Measurements from ENCODE around the gene C1orf35. TPM values are rescaled to one million over a fixed set of nuclear protein-coding genes. Genes with fewer than 3 reads are reported as not detected.

C1orf35 gene
- total and polyA plus RNA-seq, 7 experiments from 2014 or later = 16.8 to 33.0 (median 27.8) TPM

- CTCF ChIA-PET = no interaction called here
- peaks cover 3% of the 10 kb centered on the region in 2 donors for H3K4me1 ChIP-seq (ENCODE audit: control insufficient read depth in 2 of 2, insufficient read depth in 2 of 2, low read length in 2 of 2)
- no peak overlapping the region for H3K27ac ChIP-seq (ENCODE audit: low read depth, low read length)
- H3K36me3 ChIP-seq (ENCODE audit: control insufficient read depth in 2 of 3, insufficient read depth in 3 of 3, low read length in 3 of 3) = peaks cover 0 to 51% (median 8%) of the 10 kb centered on the region in 3 experiments
- peaks cover 0 to 1% (median 0%) of the 10 kb centered on the region in 11 donors for H3K9me3 Mint-ChIP-seq
- no peak overlapping the region for H3K4me3 Mint-ChIP-seq
- H3K36me3 Mint-ChIP-seq = no peaks in the 10 kb centered on the region
- H3K4me3 ChIP-seq (ENCODE audit: low read length) = no peak overlapping the region
- H3K27ac Mint-ChIP-seq = no peak overlapping the region
- POLR2A ChIA-PET = interaction anchor here (1.5 to 2.2 kb wide), 3 partner anchors 10 to 14 kb away, joined by 4 to 9 read pairs (median 5); partner anchors contain the start of gene GUK1
- no peaks in the 10 kb centered on the region for H3K27me3 ChIP-seq (ENCODE audit: control insufficient read depth in 2 of 2, insufficient read depth in 2 of 2, low read length in 2 of 2)
- peak; percentile 6 for ATAC-seq
- peaks cover 0 to 12% (median 8%) of the 10 kb centered on the region in 7 donors for H3K4me1 Mint-ChIP-seq
- no peaks in the 10 kb centered on the region for H3K27me3 Mint-ChIP-seq
- DNase-seq = peak in 1 of 9 donors; percentile 8
- H3K9me3 ChIP-seq (ENCODE audit: control insufficient read depth in 2 of 3, low read length in 3 of 3) = no peaks in the 10 kb centered on the region
- intact Hi-C loops (cut with micrococcal nuclease) = no loop called here
Measured at GRCh38 chr1:228150120-228150460, 47.0 kb upstream of the C1orf35 start.

- Mint-ChIP-seq H3K4me3 (no peak within 1 kb of the TSS), H3K4me1 (peaks cover 0 to 10% (median 4%) of the 10 kb centered on the region in 7 donors), H3K27me3 (no peaks in the 10 kb centered on the region), H3K27ac (peak within 1 kb of the TSS in 1 of 9 donors; percentile 59), H3K36me3 (no peaks in the 10 kb centered on the region), H3K9me3 (peaks cover 0 to 1% (median 0%) of the 10 kb centered on the region in 11 donors)
- ChIA-PET CTCF (no interaction called here), POLR2A (interaction anchor here (1.5 to 2.2 kb wide), 3 partner anchors 9 to 14 kb away, joined by 4 to 9 read pairs (median 5); partner anchors contain the start of gene GUK1)
- Histone ChIP-seq H3K4me1 (ENCODE audit: control insufficient read depth in 2 of 2, insufficient read depth in 2 of 2, low read length in 2 of 2) (peaks cover 3 to 6% of the 10 kb centered on the region in 2 donors), H3K4me3 (ENCODE audit: low read length) (no peak within 1 kb of the TSS), H3K36me3 (ENCODE audit: control insufficient read depth in 2 of 3, insufficient read depth in 3 of 3, low read length in 3 of 3) (peaks cover 0 to 54% (median 8%) of the 10 kb centered on the region in 3 experiments), H3K27me3 (ENCODE audit: control insufficient read depth in 2 of 2, insufficient read depth in 2 of 2, low read length in 2 of 2) (no peaks in the 10 kb centered on the region), H3K27ac (ENCODE audit: low read depth, low read length) (no peak within 1 kb of the TSS), H3K9me3 (ENCODE audit: control insufficient read depth in 2 of 3, low read length in 3 of 3) (no peaks in the 10 kb centered on the region)
- DNase-seq (peak in 1 of 9 donors; percentile 8), ATAC-seq (peak; percentile 6)
- intact Hi-C loops (cut with micrococcal nuclease) = loop anchor here in 1 of 2 donors (10.0 kb wide), 1 partner anchor 1195 kb away; the partner anchor contains the start of gene CCSAP
Measured at GRCh38 chr1:228149406-228150119, 46.4 kb upstream of the C1orf35 start, which contains the start of gene GJC2. Gene GJC2, plus strand, starts transcription at chr1:228149930. Its CDS starts 7,829 bp downstream, at chr1:228157759.

DNA sequence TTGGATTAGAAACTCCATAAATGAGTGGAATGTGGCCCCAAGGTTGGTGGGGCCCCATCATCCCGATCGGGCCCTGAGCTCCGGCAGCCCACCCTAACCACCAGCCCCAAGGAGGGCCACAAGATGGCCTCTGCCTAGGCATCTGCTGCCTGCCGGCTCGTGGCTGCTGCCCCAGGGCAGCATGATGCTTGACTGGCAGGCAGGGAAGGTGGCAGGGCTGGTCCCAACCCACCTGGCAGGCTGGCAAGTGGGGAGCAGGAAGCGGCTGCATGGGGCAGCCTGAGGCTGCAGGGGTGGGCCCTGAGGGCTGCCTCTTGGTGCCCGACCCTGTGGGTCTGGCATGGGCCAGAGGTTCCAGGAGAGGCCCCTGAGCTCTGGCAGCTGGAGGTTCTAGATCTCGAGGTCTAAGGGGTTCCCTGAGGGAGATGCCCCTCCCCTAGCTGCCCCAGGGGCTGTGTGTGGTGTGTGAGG, 45.8 kb upstream of the C1orf35 start:
- POLR2A ChIA-PET = interaction anchor here (1.5 to 2.2 kb wide), 3 partner anchors 9 to 15 kb away, joined by 4 to 9 read pairs (median 5); partner anchors contain the start of gene GUK1
- intact Hi-C loops (cut with micrococcal nuclease) = loop anchor here in 1 of 2 donors (10.0 kb wide), 1 partner anchor 1196 kb away; the partner anchor contains the start of gene CCSAP
- Histone ChIP-seq H3K9me3 (ENCODE audit: control insufficient read depth in 2 of 3, low read length in 3 of 3) (no peaks in the 10 kb centered on the region), H3K27ac (ENCODE audit: low read depth, low read length) (no peak overlapping the region), H3K4me1 (ENCODE audit: control insufficient read depth in 2 of 2, insufficient read depth in 2 of 2, low read length in 2 of 2) (peaks cover 3 to 12% of the 10 kb centered on the region in 2 donors), H3K27me3 (ENCODE audit: control insufficient read depth in 2 of 2, insufficient read depth in 2 of 2, low read length in 2 of 2) (no peaks in the 10 kb centered on the region), H3K4me3 (ENCODE audit: low read length) (no peak overlapping the region), H3K36me3 (ENCODE audit: control insufficient read depth in 2 of 3, insufficient read depth in 3 of 3, low read length in 3 of 3) (peaks cover 0 to 54% (median 8%) of the 10 kb centered on the region in 3 experiments)
- no peak for DNase-seq
- Mint-ChIP-seq H3K27ac (no peak overlapping the region), H3K27me3 (no peaks in the 10 kb centered on the region), H3K36me3 (peaks cover 0 to under 1% (median 0%) of the 10 kb centered on the region in 5 donors), H3K9me3 (peaks cover 0 to 1% (median 0%) of the 10 kb centered on the region in 11 donors), H3K4me1 (peaks cover 2 to 11% (median 6%) of the 10 kb centered on the region in 7 donors), H3K4me3 (no peak overlapping the region)
- ATAC-seq = peak; percentile 0
- CTCF ChIA-PET = no interaction called here

- Histone ChIP-seq H3K27ac (ENCODE audit: low read depth, low read length) (no peak overlapping the region), H3K36me3 (ENCODE audit: control insufficient read depth in 2 of 3, insufficient read depth in 3 of 3, low read length in 3 of 3) (peaks cover 0 to 54% (median 8%) of the 10 kb centered on the region in 3 experiments), H3K9me3 (ENCODE audit: control insufficient read depth in 2 of 3, low read length in 3 of 3) (no peaks in the 10 kb centered on the region), H3K27me3 (ENCODE audit: control insufficient read depth in 2 of 2, insufficient read depth in 2 of 2, low read length in 2 of 2) (no peaks in the 10 kb centered on the region), H3K4me3 (ENCODE audit: low read length) (no peak overlapping the region), H3K4me1 (ENCODE audit: control insufficient read depth in 2 of 2, insufficient read depth in 2 of 2, low read length in 2 of 2) (peaks cover 9 to 18% of the 10 kb centered on the region in 2 donors)
- H3K4me3 Mint-ChIP-seq = no peak overlapping the region
- H3K27ac Mint-ChIP-seq = no peak overlapping the region
- H3K27me3 Mint-ChIP-seq = no peaks in the 10 kb centered on the region
- H3K9me3 Mint-ChIP-seq = peaks cover 0 to 1% (median 0%) of the 10 kb centered on the region in 11 donors
- peaks cover 8 to 18% (median 13%) of the 10 kb centered on the region in 7 donors for H3K4me1 Mint-ChIP-seq
- peaks cover 0 to 4% (median 0%) of the 10 kb centered on the region in 5 donors for H3K36me3 Mint-ChIP-seq
- intact Hi-C loops (cut with micrococcal nuclease) = loop anchor here in 1 of 2 donors (10.0 kb wide), 1 partner anchor 1196 kb away; the partner anchor contains the start of gene CCSAP
- ATAC-seq (no peak), DNase-seq (peak in 1 of 9 donors; percentile 7)
- POLR2A ChIA-PET = interaction anchor here (1.8 to 2.2 kb wide), 2 partner anchors 8 to 15 kb away, joined by 5 to 9 read pairs; partner anchors contain the start of gene GUK1
- CTCF ChIA-PET = no interaction called here
Measured at GRCh38 chr1:228148196-228148861, 45.2 kb upstream of the C1orf35 start.

GRCh38 chr1:228147768-228148167, 44.6 kb upstream of the C1orf35 start:
- no peak overlapping the region for H3K27ac ChIP-seq (ENCODE audit: low read depth, low read length)
- no peaks in the 10 kb centered on the region for H3K9me3 ChIP-seq (ENCODE audit: control insufficient read depth in 2 of 3, low read length in 3 of 3)
- Mint-ChIP-seq H3K36me3 (peaks cover 0 to 4% (median 0%) of the 10 kb centered on the region in 5 donors), H3K4me1 (peaks cover 13 to 23% (median 18%) of the 10 kb centered on the region in 7 donors), H3K27ac (peak overlapping the region in 1 of 9 donors; percentile 65), H3K27me3 (no peaks in the 10 kb centered on the region), H3K4me3 (no peak overlapping the region), H3K9me3 (peaks cover 0 to 1% (median 0%) of the 10 kb centered on the region in 11 donors)
- POLR2A ChIA-PET = interaction anchor here (2.2 kb wide), 1 partner anchor 16 kb away, joined by 9 read pairs; no protein-coding TSS in a partner anchor
- intact Hi-C loops (cut with micrococcal nuclease) = loop anchor here in 1 of 2 donors (10.0 kb wide), 1 partner anchor 1197 kb away; the partner anchor contains the start of gene CCSAP
- DNase-seq (no peak), ATAC-seq (no peak)
- CTCF ChIA-PET = no interaction called here
- no peaks in the 10 kb centered on the region for H3K27me3 ChIP-seq (ENCODE audit: control insufficient read depth in 2 of 2, insufficient read depth in 2 of 2, low read length in 2 of 2)
- peaks cover 15 to 23% of the 10 kb centered on the region in 2 donors for H3K4me1 ChIP-seq (ENCODE audit: control insufficient read depth in 2 of 2, insufficient read depth in 2 of 2, low read length in 2 of 2)
- no peak overlapping the region for H3K4me3 ChIP-seq (ENCODE audit: low read length)
- H3K36me3 ChIP-seq (ENCODE audit: control insufficient read depth in 2 of 3, insufficient read depth in 3 of 3, low read length in 3 of 3) = peaks cover 0 to 54% (median 8%) of the 10 kb centered on the region in 3 experiments

DNA sequence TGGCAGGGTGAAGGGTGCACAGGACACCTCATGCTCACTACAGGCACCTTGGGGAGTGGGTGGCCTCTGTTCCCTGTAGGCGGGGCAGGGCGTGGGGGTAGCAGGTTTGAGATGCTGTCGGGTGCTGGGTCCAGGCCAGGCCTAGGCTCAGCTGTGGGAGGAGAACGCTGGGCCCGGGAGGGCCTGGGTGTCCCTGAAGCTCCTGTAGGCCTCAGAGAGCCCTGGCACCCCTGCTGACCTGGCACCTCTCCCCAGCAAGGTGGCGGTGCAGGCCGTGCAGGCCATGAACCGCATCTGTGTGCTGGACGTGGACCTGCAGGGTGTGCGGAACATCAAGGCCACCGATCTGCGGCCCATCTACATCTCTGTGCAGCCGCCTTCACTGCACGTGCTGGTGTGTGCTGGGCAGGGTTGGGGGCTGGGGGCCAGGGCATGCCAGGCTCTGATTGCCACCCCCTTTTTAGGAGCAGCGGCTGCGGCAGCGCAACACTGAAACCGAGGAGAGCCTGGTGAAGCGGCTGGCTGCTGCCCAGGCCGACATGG, 44.1 kb upstream of the C1orf35 start:
- peaks cover 0 to 54% (median 8%) of the 10 kb centered on the region in 3 experiments for H3K36me3 ChIP-seq (ENCODE audit: control insufficient read depth in 2 of 3, insufficient read depth in 3 of 3, low read length in 3 of 3)
- ATAC-seq (no peak), DNase-seq (no peak)
- intact Hi-C loops (cut with micrococcal nuclease) = loop anchor here in 1 of 2 donors (10.0 kb wide), 1 partner anchor 1198 kb away; the partner anchor contains the start of gene CCSAP
- no peak overlapping the region for H3K4me3 ChIP-seq (ENCODE audit: low read length)
- CTCF ChIA-PET = no interaction called here
- POLR2A ChIA-PET = no interaction called here
- Mint-ChIP-seq H3K4me3 (no peak overlapping the region), H3K27ac (no peak overlapping the region), H3K4me1 (peaks cover 16 to 26% (median 22%) of the 10 kb centered on the region in 7 donors), H3K9me3 (no peaks in the 10 kb centered on the region), H3K36me3 (peaks cover 0 to 4% (median 0%) of the 10 kb centered on the region in 5 donors), H3K27me3 (no peaks in the 10 kb centered on the region)
- no peaks in the 10 kb centered on the region for H3K27me3 ChIP-seq (ENCODE audit: control insufficient read depth in 2 of 2, insufficient read depth in 2 of 2, low read length in 2 of 2)
- H3K4me1 ChIP-seq (ENCODE audit: control insufficient read depth in 2 of 2, insufficient read depth in 2 of 2, low read length in 2 of 2) = peaks cover 20 to 29% of the 10 kb centered on the region in 2 donors
- no peaks in the 10 kb centered on the region for H3K9me3 ChIP-seq (ENCODE audit: control insufficient read depth in 2 of 3, low read length in 3 of 3)
- H3K27ac ChIP-seq (ENCODE audit: low read depth, low read length) = no peak overlapping the region
